Measurements from ENCODE around the gene CNOT4.

GRCh38 chr7:135386181-135386580, 123.7 kb downstream of the CNOT4 start:
- no peak for TF ChIP-seq POLR2A (IDR thresholded peaks at IDR 0.05; ENCODE audit: low read length)
- no peak for TF ChIP-seq GATA1 (IDR thresholded peaks at IDR 0.05; ENCODE audit: low read depth, low read length)

All from erythroblast (primary cell).